ENCODE data around the gene TEDC1. TPM values are rescaled to one million over a fixed set of nuclear protein-coding genes. Genes with fewer than 3 reads are reported as not detected.

The TEDC1 gene
- total RNA-seq, 1 experiment from 2014 or later: 17.9 TPM

GRCh38 chr14:105472486-105472991 is 18.5 kb upstream of the TEDC1 start:
- H3K9me3 Mint-ChIP-seq: no peaks in the 10 kb centered on the region
- peaks cover 24% of the 10 kb centered on the region for H3K27me3 Mint-ChIP-seq (ENCODE audit: low read depth)
- ATAC-seq (no peak), DNase-seq (ENCODE audit: low spot score) (no peak)
- 0 out of 2 replicates have a peak, but pooled peaks cover 3% of the 10 kb centered on the region for H3K4me1 Mint-ChIP-seq
- TF ChIP-seq SMAD3 (CRISPR knock-in tag; IDR thresholded peaks at IDR 0.05; ENCODE audit: borderline replicate concordance) (no peak), MXD4 (CRISPR knock-in tag; IDR thresholded peaks at IDR 0.05; ENCODE audit: borderline replicate concordance) (no peak), ZBTB21 (CRISPR knock-in tag; IDR thresholded peaks at IDR 0.05; ENCODE audit: borderline replicate concordance) (no peak), FOXK1 (CRISPR knock-in tag; IDR thresholded peaks at IDR 0.05) (no peak), NR1H2 (CRISPR knock-in tag; IDR thresholded peaks at IDR 0.05) (no peak)
- no peaks in the 10 kb centered on the region for H3K36me3 Mint-ChIP-seq
- no peak overlapping the region for H3K27ac Mint-ChIP-seq
- POLR2A ChIA-PET: interaction anchor here (1.5 kb wide), 1 partner anchor 9 kb away, joined by 6 read pairs; no protein-coding TSS in a partner anchor
- no peak overlapping the region for H3K4me3 Mint-ChIP-seq
- CTCF ChIA-PET: interaction anchor here (0.9 to 7.2 kb wide), 7 partner anchors 10 to 102 kb away, joined by 3 to 116 read pairs (median 14); partner anchors contain the start of genes CRIP1 and TEDC1

DNA sequence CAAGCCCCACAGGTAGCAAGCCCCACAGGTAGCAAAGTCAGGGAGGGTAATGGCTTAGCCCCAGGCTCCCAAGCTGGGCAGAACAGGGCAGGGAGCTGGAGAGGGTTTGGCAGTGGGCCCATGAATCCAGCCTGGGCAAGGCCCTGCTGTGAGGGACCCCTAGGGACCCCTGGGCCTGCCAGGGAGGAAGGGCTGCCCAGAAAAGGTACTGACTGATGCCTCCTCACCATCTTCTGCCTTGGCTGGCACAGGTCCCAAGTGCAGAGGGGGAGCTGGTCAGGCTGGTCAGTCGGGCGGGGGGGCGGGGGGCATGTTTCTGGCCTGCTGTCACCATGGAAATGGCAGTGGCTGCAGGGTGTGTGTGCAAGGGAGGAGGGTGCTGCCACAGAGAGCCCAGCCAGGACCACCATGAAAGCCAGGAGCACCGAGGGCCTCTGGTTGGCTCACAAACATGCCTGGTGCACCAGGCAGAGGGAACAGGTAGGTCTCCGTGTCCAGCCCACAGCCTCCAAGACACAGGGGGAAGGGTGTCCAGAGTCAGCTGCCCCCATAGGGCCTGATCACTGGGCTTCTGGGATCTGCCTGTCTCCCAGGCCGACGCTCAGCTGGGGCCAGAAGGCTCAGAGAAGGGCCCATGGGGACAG is 17.9 kb upstream of the TEDC1 start:
- Mint-ChIP-seq H3K27ac (no peak overlapping the region), H3K4me3 (no peak overlapping the region), H3K4me1 (0 out of 2 replicates have a peak, but pooled peaks cover 3% of the 10 kb centered on the region), H3K36me3 (no peaks in the 10 kb centered on the region), H3K9me3 (no peaks in the 10 kb centered on the region), H3K27me3 (ENCODE audit: low read depth) (peaks cover 29% of the 10 kb centered on the region)
- POLR2A ChIA-PET: interaction anchor here (1.5 kb wide), 1 partner anchor 8 kb away, joined by 6 read pairs; no protein-coding TSS in a partner anchor
- no peak for DNase-seq (ENCODE audit: low spot score)
- TF ChIP-seq, protein P1, sequence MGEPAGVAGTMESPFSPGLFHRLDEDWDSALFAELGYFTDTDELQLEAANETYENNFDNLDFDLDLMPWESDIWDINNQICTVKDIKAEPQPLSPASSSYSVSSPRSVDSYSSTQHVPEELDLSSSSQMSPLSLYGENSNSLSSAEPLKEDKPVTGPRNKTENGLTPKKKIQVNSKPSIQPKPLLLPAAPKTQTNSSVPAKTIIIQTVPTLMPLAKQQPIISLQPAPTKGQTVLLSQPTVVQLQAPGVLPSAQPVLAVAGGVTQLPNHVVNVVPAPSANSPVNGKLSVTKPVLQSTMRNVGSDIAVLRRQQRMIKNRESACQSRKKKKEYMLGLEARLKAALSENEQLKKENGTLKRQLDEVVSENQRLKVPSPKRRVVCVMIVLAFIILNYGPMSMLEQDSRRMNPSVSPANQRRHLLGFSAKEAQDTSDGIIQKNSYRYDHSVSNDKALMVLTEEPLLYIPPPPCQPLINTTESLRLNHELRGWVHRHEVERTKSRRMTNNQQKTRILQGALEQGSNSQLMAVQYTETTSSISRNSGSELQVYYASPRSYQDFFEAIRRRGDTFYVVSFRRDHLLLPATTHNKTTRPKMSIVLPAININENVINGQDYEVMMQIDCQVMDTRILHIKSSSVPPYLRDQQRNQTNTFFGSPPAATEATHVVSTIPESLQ (CRISPR knock-in tag; IDR thresholded peaks at IDR 0.05): no peak
- TF ChIP-seq ZNF423 (CRISPR knock-in tag; IDR thresholded peaks at IDR 0.05) (no peak), AR (CRISPR knock-in tag; IDR thresholded peaks at IDR 0.05) (no peak), ZNF263 (CRISPR knock-in tag; IDR thresholded peaks at IDR 0.05; ENCODE audit: low read depth) (no peak), ZNF416 (CRISPR knock-in tag; IDR thresholded peaks at IDR 0.05) (no peak), PREB (CRISPR knock-in tag; IDR thresholded peaks at IDR 0.05; ENCODE audit: borderline replicate concordance) (no peak), CBFB (CRISPR knock-in tag; IDR thresholded peaks at IDR 0.05; ENCODE audit: low read depth) (no peak), OVOL2 (CRISPR knock-in tag; IDR thresholded peaks at IDR 0.05; ENCODE audit: borderline replicate concordance) (no peak), ZNF396 (CRISPR knock-in tag; IDR thresholded peaks at IDR 0.05; ENCODE audit: borderline replicate concordance) (no peak), ZNF121 (CRISPR knock-in tag; IDR thresholded peaks at IDR 0.05) (no peak), NR2C2 (CRISPR knock-in tag; IDR thresholded peaks at IDR 0.05) (no peak), GABPB1 (CRISPR knock-in tag; IDR thresholded peaks at IDR 0.05) (no peak)
- TF ChIP-seq, protein P2, sequence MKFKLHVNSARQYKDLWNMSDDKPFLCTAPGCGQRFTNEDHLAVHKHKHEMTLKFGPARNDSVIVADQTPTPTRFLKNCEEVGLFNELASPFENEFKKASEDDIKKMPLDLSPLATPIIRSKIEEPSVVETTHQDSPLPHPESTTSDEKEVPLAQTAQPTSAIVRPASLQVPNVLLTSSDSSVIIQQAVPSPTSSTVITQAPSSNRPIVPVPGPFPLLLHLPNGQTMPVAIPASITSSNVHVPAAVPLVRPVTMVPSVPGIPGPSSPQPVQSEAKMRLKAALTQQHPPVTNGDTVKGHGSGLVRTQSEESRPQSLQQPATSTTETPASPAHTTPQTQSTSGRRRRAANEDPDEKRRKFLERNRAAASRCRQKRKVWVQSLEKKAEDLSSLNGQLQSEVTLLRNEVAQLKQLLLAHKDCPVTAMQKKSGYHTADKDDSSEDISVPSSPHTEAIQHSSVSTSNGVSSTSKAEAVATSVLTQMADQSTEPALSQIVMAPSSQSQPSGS (CRISPR knock-in tag; IDR thresholded peaks at IDR 0.05; ENCODE audit: borderline replicate concordance, low read depth): no peak
- TF ChIP-seq, protein P3, sequence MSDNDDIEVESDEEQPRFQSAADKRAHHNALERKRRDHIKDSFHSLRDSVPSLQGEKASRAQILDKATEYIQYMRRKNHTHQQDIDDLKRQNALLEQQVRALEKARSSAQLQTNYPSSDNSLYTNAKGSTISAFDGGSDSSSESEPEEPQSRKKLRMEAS (CRISPR knock-in tag; IDR thresholded peaks at IDR 0.05): no peak
- no peak for ATAC-seq
- CTCF ChIA-PET: interaction anchor here (0.6 to 7.2 kb wide), 8 partner anchors 9 to 386 kb away, joined by 4 to 116 read pairs (median 6); partner anchors contain the start of genes CRIP1 and TEDC1
